B cell (primary cell): ENCODE results near the gene PSAPL1. TPM values are rescaled to one million over a fixed set of nuclear protein-coding genes. Genes with fewer than 3 reads are reported as not detected.

ENCODE experiments used
- ATAC-seq: fragments of 200-7000 bp; cut with Tn5 transposase; one replicate; pipeline ENCODE4 v1.10.0; 2021; ENCODE audit warnings: low read depth, mild to moderate bottlenecking, moderate number of reproducible peaks, moderate library complexity
- CTCF ChIA-PET: fragments of 350-600 bp; sonication (Branson Sonifier 250); formaldehyde crosslinking; loops from one replicate; lab custom pipeline; 2021; ENCODE audit warnings: antibody characterized with exemption, inconsistent platforms; lab: Charles Lee
- POLR2A ChIA-PET: fragments of 350-600 bp; sonication (Branson Sonifier 250); formaldehyde crosslinking; loops from one replicate; lab custom pipeline; 2021; ENCODE audit warnings: antibody characterized with exemption; lab: Charles Lee
- DNase-seq: peaks from one replicate; pipeline ENCODE4 v3.0.0; 2013
- H2AFZ ChIP-seq: 2 replicates; pipeline ENCODE4 v1.6.1; 2012; ENCODE audit warnings: mild to moderate bottlenecking, low read depth, low read length; ENCODE audit not compliant: insufficient read depth, poor library complexity, severe bottlenecking
- H3K27ac ChIP-seq, 2 donors: 1 replicate in 1 of 2; 2 replicates in 1 of 2; pipeline ENCODE4 v1.5.1; 2012 to 2013; ENCODE audit warnings: low read length in 2 of 2, mild to moderate bottlenecking in 2 of 2, moderate library complexity in 1 of 2
- H3K27me3 ChIP-seq, 4 experiments: fragments of 200-600 bp in 1 of 4; sonication (generic) in 1 of 4; replicated peaks in 1 of 4; 1 replicate in 2 of 4; 2 replicates in 2 of 4; pipeline versions ENCODE4 v1.6.1 to v1.7.0; 2013 to 2016; ENCODE audit warnings: low read length in 3 of 4, mild to moderate bottlenecking in 2 of 4, mixed read lengths in 1 of 4, moderate library complexity in 1 of 4; ENCODE audit not compliant: insufficient read depth in 4 of 4, control insufficient read depth in 3 of 4; ENCODE audit errors: control extremely low read depth in 1 of 4
- H3K36me3 ChIP-seq, 2 experiments: replicated peaks in 1 of 2; 1 replicate in 1 of 2; 2 replicates in 1 of 2; pipeline versions ENCODE4 v1.6.1 to v1.7.1; 2013; ENCODE audit warnings: low read length in 1 of 2; ENCODE audit not compliant: insufficient read depth in 2 of 2, control insufficient read depth in 1 of 2; ENCODE audit errors: control extremely low read depth in 1 of 2, extremely low read depth in 1 of 2
- H3K4me1 ChIP-seq, 2 donors: fragments of 200-600 bp in 1 of 2; sonication (generic) in 1 of 2; 1 replicate in 1 of 2; 2 replicates in 1 of 2; pipeline versions ENCODE4 v1.5.1 to v1.6.1; 2013 to 2017; ENCODE audit warnings: low read length in 2 of 2; ENCODE audit not compliant: control insufficient read depth in 2 of 2, insufficient read depth in 2 of 2
- H3K4me2 ChIP-seq: replicated peaks from 2 replicates; pipeline ENCODE3; 2012; ENCODE audit warnings: mild to moderate bottlenecking, low read depth, low read length; ENCODE audit not compliant: poor library complexity, severe bottlenecking
- H3K4me3 ChIP-seq, 5 experiments: fragments of 200-600 bp in 1 of 5; sonication (generic) in 1 of 5; 1 replicate in 3 of 5; 2 replicates in 2 of 5; pipeline versions ENCODE4 v1.5.1 to v1.7.0; 2011 to 2016; ENCODE audit warnings: low read length in 4 of 5, mild to moderate bottlenecking in 4 of 5, low read depth in 2 of 5, control low read depth in 1 of 5, moderate library complexity in 1 of 5; ENCODE audit not compliant: insufficient read depth in 1 of 5; ENCODE audit errors: control extremely low read depth in 1 of 5, extremely low read depth in 1 of 5
- H3K79me2 ChIP-seq: fragments of 200-600 bp; sonication (generic); one replicate; pipeline ENCODE4 v1.6.0; 2016; ENCODE audit warnings: low read length; ENCODE audit not compliant: control insufficient read depth, insufficient read depth
- H3K9ac ChIP-seq: fragments of 200-600 bp; sonication (generic); 2 replicates; pipeline ENCODE4 v1.6.1; 2017; ENCODE audit warnings: mild to moderate bottlenecking, low read length, moderate library complexity
- H3K9me3 ChIP-seq, 3 donors: one replicate each; pipeline versions ENCODE4 v1.6.1 to v1.7.1; 2013; ENCODE audit warnings: low read length in 2 of 3; ENCODE audit not compliant: control insufficient read depth in 2 of 3, insufficient read depth in 1 of 3; ENCODE audit errors: control extremely low read depth in 1 of 3
- H4K20me1 ChIP-seq: 2 replicates; pipeline ENCODE4 v1.6.0; 2012; ENCODE audit warnings: mild to moderate bottlenecking, low read length; ENCODE audit not compliant: insufficient read depth, control insufficient read depth, poor library complexity, severe bottlenecking
- H3K27ac Mint-ChIP-seq: one replicate; pipeline ENCODE4 v1.8.0; 2021; ENCODE audit warnings: mixed read lengths
- H3K27me3 Mint-ChIP-seq: one replicate; pipeline ENCODE4 v1.8.0; 2021; ENCODE audit warnings: mixed read lengths
- H3K4me1 Mint-ChIP-seq: one replicate; pipeline ENCODE4 v1.8.0; 2021; ENCODE audit warnings: mixed read lengths
- H3K4me3 Mint-ChIP-seq: one replicate; pipeline ENCODE4 v1.8.0; 2021; ENCODE audit warnings: mixed read lengths
- H3K9me3 Mint-ChIP-seq: one replicate; pipeline ENCODE4 v1.8.0; 2022; ENCODE audit warnings: mixed read lengths; ENCODE audit not compliant: insufficient read depth
- EZH2 ChIP-seq: IDR thresholded peaks from 2 replicates; pipeline ENCODE4 v1.6.1; 2012; ENCODE audit warnings: borderline replicate concordance, low read depth, mild to moderate bottlenecking, moderate library complexity, low read length; ENCODE audit not compliant: insufficient read depth, poor library complexity, severe bottlenecking
- WGBS: methylation state at CpG from one replicate; pipeline ENCODE4 v1.1.5; 2013; ENCODE audit warnings: missing lambda C conversion rate; ENCODE audit not compliant: insufficient coverage; 5-methylcytosine and 5-hydroxymethylcytosine counted together
- intact Hi-C: fragments of 100-400 bp; cut with micrococcal nuclease; formaldehyde crosslinking; loops from one replicate; pipeline ENCODE4 v1.10.0; 2022
- polyA plus RNA-seq: library from polyadenylated mRNA; depleted of rRNA; stranded (reverse); fragments of >200 nt; gene quantifications from 2 replicates; pipeline ENCODE4 v1.2.3, GENCODE V29; 2012
- total RNA-seq, 2 donors: library from RNA; stranded (reverse); fragments of 120-200 nt in 1 of 2; gene quantifications; 1 replicate in 1 of 2; 2 replicates in 1 of 2; pipeline versions ENCODE4 v1.2.3 to v1.2.4, GENCODE V29; 2013 to 2022
- TF ChIP-seq, protein P1 (sequence below): fragments of 200-600 bp; IDR thresholded peaks from one replicate; pipeline ENCODE4 v1.8.0; 2022; ENCODE audit warnings: antibody characterized with exemption, mild to moderate bottlenecking

PSAPL1 gene
- total and polyA plus RNA-seq, 2 donors (not counting 1 experiment from before 2014, with no cell fraction given): not detected

DNA sequence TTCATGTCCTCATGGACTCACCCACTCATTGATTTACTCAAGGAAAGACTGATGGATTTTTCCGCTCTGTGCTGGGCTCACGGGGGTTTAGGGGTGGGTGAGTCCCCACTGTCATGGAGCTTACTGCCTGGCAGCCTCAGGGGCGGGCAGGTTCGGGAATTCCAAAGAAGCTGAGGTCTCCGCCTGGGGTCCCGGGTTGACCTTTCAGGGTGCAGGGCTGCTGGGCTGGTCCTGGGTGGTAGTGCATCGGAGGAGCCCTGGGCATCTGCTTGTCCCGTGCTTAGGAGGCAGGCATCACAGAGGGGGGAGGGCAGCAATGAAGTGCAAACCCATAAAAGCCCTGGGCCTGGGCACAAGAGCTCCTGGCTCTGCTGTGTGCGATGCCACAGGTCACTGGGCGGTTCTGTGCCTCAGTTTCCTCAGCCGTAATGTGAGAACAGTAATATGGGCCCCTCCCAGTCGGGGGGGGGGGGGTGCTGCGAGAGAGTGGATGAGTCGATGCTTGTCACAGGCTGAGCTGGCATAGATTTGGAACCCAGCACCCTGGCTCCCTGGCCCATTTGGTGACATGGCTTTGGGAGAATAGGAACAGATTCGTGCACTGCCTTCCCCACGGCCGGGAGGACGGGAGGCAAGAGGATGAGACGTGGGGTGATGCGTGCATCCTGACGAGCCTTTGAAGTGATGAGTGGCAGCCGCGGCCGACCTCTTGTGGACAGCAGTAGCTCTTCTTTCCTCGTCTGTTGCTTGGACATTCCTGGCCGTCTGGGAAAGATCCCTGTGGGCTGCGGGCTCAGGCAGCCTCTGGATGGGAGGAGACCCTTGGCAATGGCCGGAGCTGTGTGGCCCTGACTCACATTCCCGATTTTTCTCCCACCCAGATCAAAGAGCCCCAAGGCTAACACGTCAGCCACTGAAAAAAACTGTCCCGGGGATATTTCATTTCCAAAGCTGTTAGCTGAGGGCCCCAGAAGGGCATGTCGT, 42.0 kb downstream of the PSAPL1 start:
- H3K27me3 Mint-ChIP-seq: peaks cover 3% of the 10 kb centered on the region
- 80% methylated on average over 29 of the region's 32 CpGs for WGBS
- ATAC-seq (no peak), DNase-seq (no peak)
- ChIA-PET POLR2A (no interaction called here), CTCF (no interaction called here)
- no peak overlapping the region for H3K4me3 Mint-ChIP-seq
- Histone ChIP-seq H3K36me3 (no peaks in the 10 kb centered on the region), H3K27me3 (no peaks in the 10 kb centered on the region), H3K4me3 (no peak overlapping the region), H3K27ac (no peak overlapping the region), H3K79me2 (no peaks in the 10 kb centered on the region), H3K4me1 (no peaks in the 10 kb centered on the region), H4K20me1 (no peaks in the 10 kb centered on the region), H3K9ac (no peak overlapping the region), H2AFZ (no peak overlapping the region), H3K9me3 (peaks cover 0 to 11% (median 0%) of the 10 kb centered on the region in 3 donors), H3K4me2 (no peak overlapping the region)
- no peaks in the 10 kb centered on the region for H3K4me1 Mint-ChIP-seq
- H3K27ac Mint-ChIP-seq: no peak overlapping the region
- intact Hi-C loops: no loop called here
- H3K9me3 Mint-ChIP-seq: peaks cover 3% of the 10 kb centered on the region
- TF ChIP-seq, protein P1, sequence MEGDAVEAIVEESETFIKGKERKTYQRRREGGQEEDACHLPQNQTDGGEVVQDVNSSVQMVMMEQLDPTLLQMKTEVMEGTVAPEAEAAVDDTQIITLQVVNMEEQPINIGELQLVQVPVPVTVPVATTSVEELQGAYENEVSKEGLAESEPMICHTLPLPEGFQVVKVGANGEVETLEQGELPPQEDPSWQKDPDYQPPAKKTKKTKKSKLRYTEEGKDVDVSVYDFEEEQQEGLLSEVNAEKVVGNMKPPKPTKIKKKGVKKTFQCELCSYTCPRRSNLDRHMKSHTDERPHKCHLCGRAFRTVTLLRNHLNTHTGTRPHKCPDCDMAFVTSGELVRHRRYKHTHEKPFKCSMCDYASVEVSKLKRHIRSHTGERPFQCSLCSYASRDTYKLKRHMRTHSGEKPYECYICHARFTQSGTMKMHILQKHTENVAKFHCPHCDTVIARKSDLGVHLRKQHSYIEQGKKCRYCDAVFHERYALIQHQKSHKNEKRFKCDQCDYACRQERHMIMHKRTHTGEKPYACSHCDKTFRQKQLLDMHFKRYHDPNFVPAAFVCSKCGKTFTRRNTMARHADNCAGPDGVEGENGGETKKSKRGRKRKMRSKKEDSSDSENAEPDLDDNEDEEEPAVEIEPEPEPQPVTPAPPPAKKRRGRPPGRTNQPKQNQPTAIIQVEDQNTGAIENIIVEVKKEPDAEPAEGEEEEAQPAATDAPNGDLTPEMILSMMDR: no peak
- TF ChIP-seq EZH2: no peak
